H1 (cell line): ENCODE measurements around the gene RBM5. TPM values are rescaled to one million over a fixed set of nuclear protein-coding genes. Genes with fewer than 3 reads are reported as not detected.

Source experiments
- CTCF ChIA-PET: fragments of 300-600 bp; sonication (Branson Sonifier 250); formaldehyde crosslinking; loops from one replicate; lab custom pipeline; 2021; ENCODE audit not compliant: partially characterized antibody; lab: Charles Lee
- POLR2A ChIA-PET: fragments of 300-600 bp; sonication (Branson Sonifier 250); formaldehyde crosslinking; loops from one replicate; lab custom pipeline; 2021; ENCODE audit warnings: inconsistent platforms; ENCODE audit not compliant: partially characterized antibody; lab: Charles Lee
- DNase-seq, 2 experiments: peaks; one replicate each; pipeline versions ENCODE4 v3.0.0 to v3.0.0-alpha.2; 2010 to 2022; ENCODE audit warnings: low spot score in 2 of 2, low read depth in 1 of 2, mixed read lengths in 1 of 2
- FAIRE-seq: peaks from 2 replicates; lab custom pipeline; 2011; peaks lifted over from hg19 to GRCh38; lab: Jason Lieb, UNC
- H2AFZ ChIP-seq: 2 replicates; pipeline ENCODE4 v1.8.1; 2012; ENCODE audit warnings: low read length, inconsistent platforms
- H2AK5ac ChIP-seq: 2 replicates; pipeline ENCODE4 v1.6.1; 2013; ENCODE audit warnings: low read depth, low read length
- H2BK120ac ChIP-seq: replicated peaks from 2 replicates; pipeline ENCODE3; 2013; ENCODE audit warnings: low read depth, low read length, inconsistent platforms
- H2BK12ac ChIP-seq: 2 replicates; pipeline ENCODE4 v1.6.1; 2013; ENCODE audit warnings: low read depth, low read length
- H2BK15ac ChIP-seq: 2 replicates; pipeline ENCODE4 v1.6.1; 2013; ENCODE audit warnings: low read length
- H2BK20ac ChIP-seq: 2 replicates; pipeline ENCODE4 v1.6.1; 2013; ENCODE audit warnings: low read length
- H2BK5ac ChIP-seq: 2 replicates; pipeline ENCODE4 v1.6.1; 2013; ENCODE audit warnings: low read depth, low read length
- H3K14ac ChIP-seq: 2 replicates; pipeline ENCODE4 v1.6.1; 2013; ENCODE audit warnings: inconsistent platforms; ENCODE audit not compliant: insufficient read length
- H3K18ac ChIP-seq: 2 replicates; pipeline ENCODE4 v1.6.1; 2013; ENCODE audit warnings: low read length; ENCODE audit errors: extremely low read depth
- H3K23ac ChIP-seq: 2 replicates; pipeline ENCODE4 v1.6.1; 2013; ENCODE audit warnings: inconsistent platforms; ENCODE audit not compliant: insufficient read length
- H3K23me2 ChIP-seq: 2 replicates; pipeline ENCODE4 v1.6.1; 2013; ENCODE audit warnings: low read depth, low read length
- H3K27ac ChIP-seq: 2 replicates; pipeline ENCODE4 v1.6.1; 2011; ENCODE audit warnings: low read depth, low read length, inconsistent platforms
- H3K27me3 ChIP-seq, 4 experiments: replicated peaks in 1 of 4; 1 replicate in 1 of 4; 2 replicates in 3 of 4; pipeline versions ENCODE4 v1.6.1 to v1.8.1; 2011 to 2013; ENCODE audit warnings: low read length in 3 of 4, mild to moderate bottlenecking in 3 of 4, inconsistent platforms in 2 of 4, mixed read lengths in 2 of 4, moderate library complexity in 1 of 4; ENCODE audit not compliant: control insufficient read depth in 3 of 4, insufficient read depth in 3 of 4; ENCODE audit errors: extremely low read depth in 1 of 4
- H3K36me3 ChIP-seq, 4 experiments: 2 replicates each; pipeline versions ENCODE4 v1.6.1 to v1.8.1; 2011 to 2013; ENCODE audit warnings: mild to moderate bottlenecking in 4 of 4, low read length in 3 of 4, moderate library complexity in 2 of 4, control low read depth in 1 of 4, inconsistent platforms in 1 of 4; ENCODE audit not compliant: insufficient read depth in 4 of 4, control insufficient read depth in 2 of 4
- H3K4ac ChIP-seq: replicated peaks from 2 replicates; pipeline ENCODE3; 2013; ENCODE audit warnings: low read length, low read depth, mixed read lengths, inconsistent platforms; ENCODE audit not compliant: insufficient read length
- H3K4me1 ChIP-seq, 4 experiments: replicated peaks in 1 of 4; 1 replicate in 1 of 4; 2 replicates in 3 of 4; pipeline versions ENCODE4 v1.6.1 to v1.8.1; 2011 to 2013; ENCODE audit warnings: low read length in 3 of 4, inconsistent platforms in 2 of 4, mixed read lengths in 1 of 4; ENCODE audit not compliant: insufficient read depth in 4 of 4, control insufficient read depth in 3 of 4
- H3K4me2 ChIP-seq, 2 experiments: 2 replicates each; pipeline versions ENCODE4 v1.6.1 to v1.8.1; 2011 to 2013; ENCODE audit warnings: low read depth in 2 of 2, low read length in 2 of 2, control low read depth in 1 of 2, inconsistent platforms in 1 of 2, mild to moderate bottlenecking in 1 of 2; ENCODE audit not compliant: insufficient read depth in 1 of 2
- H3K4me3 ChIP-seq, 4 experiments: fragments of 200-600, 300-600 bp in 1 of 4; sonication (generic), shearing (Covaris generic), sonication (Bioruptor Twin) in 1 of 4; 2 replicates each; pipeline versions ENCODE4 v1.5.1 to v1.8.1; 2011 to 2016; ENCODE audit warnings: low read length in 4 of 4, low read depth in 3 of 4, control low read depth in 2 of 4, inconsistent platforms in 2 of 4, mild to moderate bottlenecking in 2 of 4, mixed read lengths in 1 of 4, moderate library complexity in 1 of 4; ENCODE audit not compliant: insufficient read depth in 2 of 4; ENCODE audit errors: extremely low read depth in 1 of 4
- H3K56ac ChIP-seq: replicated peaks from 2 replicates; pipeline ENCODE3; 2013; ENCODE audit warnings: low read depth, mild to moderate bottlenecking, mixed read lengths, low read length, inconsistent platforms; ENCODE audit not compliant: insufficient read length
- H3K79me1 ChIP-seq: 2 replicates; pipeline ENCODE4 v1.6.1; 2013; ENCODE audit warnings: low read depth, low read length, control low read depth
- H3K79me2 ChIP-seq, 2 experiments: 2 replicates each; pipeline versions ENCODE4 v1.6.1 to v1.8.1; 2012 to 2013; ENCODE audit warnings: low read length in 2 of 2, mild to moderate bottlenecking in 2 of 2, inconsistent platforms in 1 of 2; ENCODE audit not compliant: insufficient read depth in 2 of 2, control insufficient read depth in 1 of 2
- H3K9ac ChIP-seq, 4 experiments: replicated peaks in 1 of 4; 1 replicate in 1 of 4; 2 replicates in 3 of 4; pipeline versions ENCODE4 v1.6.1 to v1.8.1; 2011 to 2013; ENCODE audit warnings: low read depth in 3 of 4, low read length in 3 of 4, control low read depth in 2 of 4, mild to moderate bottlenecking in 2 of 4, moderate library complexity in 2 of 4, inconsistent platforms in 1 of 4; ENCODE audit errors: extremely low read depth in 1 of 4
- H3K9me3 ChIP-seq, 2 experiments: 2 replicates each; pipeline versions ENCODE4 v1.6.1 to v1.8.1; 2012 to 2013; ENCODE audit warnings: mild to moderate bottlenecking in 2 of 2, moderate library complexity in 2 of 2, control low read depth in 1 of 2, inconsistent platforms in 1 of 2, low read depth in 1 of 2, low read length in 1 of 2, mixed read lengths in 1 of 2; ENCODE audit not compliant: insufficient read depth in 2 of 2
- H4K20me1 ChIP-seq, 2 experiments: replicated peaks in 1 of 2; 2 replicates each; pipeline versions ENCODE3 to v1.8.1; 2011 to 2013; ENCODE audit warnings: inconsistent platforms in 2 of 2, low read length in 2 of 2, mild to moderate bottlenecking in 1 of 2; ENCODE audit not compliant: insufficient read depth in 2 of 2, control insufficient read depth in 1 of 2
- H4K5ac ChIP-seq: 2 replicates; pipeline ENCODE4 v1.6.1; 2013; ENCODE audit warnings: low read length, low read depth, mixed read lengths, inconsistent platforms; ENCODE audit not compliant: insufficient read length
- H4K8ac ChIP-seq: 2 replicates; pipeline ENCODE4 v1.8.0; 2013; ENCODE audit warnings: mild to moderate bottlenecking, moderate library complexity, low read length, inconsistent platforms; ENCODE audit not compliant: insufficient read depth; ENCODE audit errors: extremely low read depth
- H4K91ac ChIP-seq: replicated peaks from 2 replicates; pipeline ENCODE3; 2013; ENCODE audit warnings: low read length, mixed read lengths, inconsistent platforms; ENCODE audit not compliant: insufficient read length
- FOSL1 ChIP-seq: IDR thresholded peaks from 2 replicates; pipeline ENCODE4 v1.6.1; 2011; ENCODE audit warnings: mild to moderate bottlenecking, low read depth, low read length, moderate library complexity; ENCODE audit not compliant: insufficient read depth
- GABPA ChIP-seq: IDR thresholded peaks from 2 replicates; pipeline ENCODE4 v1.6.1; 2011; ENCODE audit warnings: mild to moderate bottlenecking, low read length, moderate library complexity, borderline replicate concordance; ENCODE audit not compliant: insufficient read depth
- JUND ChIP-seq: IDR thresholded peaks from 2 replicates; pipeline ENCODE4 v1.6.1; 2011; ENCODE audit warnings: mild to moderate bottlenecking, improper control_type of control experiment, low read length
- MAX ChIP-seq: IDR thresholded peaks from 2 replicates; pipeline ENCODE4 v1.6.1; 2012; ENCODE audit warnings: inconsistent platforms
- POU5F1 ChIP-seq: IDR thresholded peaks from 2 replicates; pipeline ENCODE4 v1.6.1; 2011; ENCODE audit warnings: low read depth, mild to moderate bottlenecking, low read length, moderate library complexity
- SAP30 ChIP-seq: fragments of 300-600 bp; sonication (generic); IDR thresholded peaks from 2 replicates; pipeline ENCODE4 v1.7.1; 2012; ENCODE audit warnings: low read length, moderate library complexity, mild to moderate bottlenecking, inconsistent platforms; ENCODE audit not compliant: insufficient read depth, insufficient replicate concordance
- SIRT6 ChIP-seq: IDR thresholded peaks from one replicate; pipeline ENCODE4 v1.7.1; 2012; ENCODE audit warnings: low read length, inconsistent platforms
- SP1 ChIP-seq: IDR thresholded peaks from 2 replicates; pipeline ENCODE4 v1.6.1; 2011; ENCODE audit warnings: low read depth, low read length
- USF2 ChIP-seq: IDR thresholded peaks from 2 replicates; pipeline ENCODE4 v1.6.1; 2011; ENCODE audit warnings: low read length, improper control_type of control experiment
- ZNF274 ChIP-seq: IDR thresholded peaks from 2 replicates; pipeline ENCODE4 v1.7.0; 2012; ENCODE audit warnings: low read length, borderline replicate concordance; ENCODE audit errors: extremely low read depth
- WGBS, 2 experiments: shearing (Covaris generic) in 1 of 2; methylation state at CpG; one replicate each; pipeline versions ENCODE4 v1.1.6 to v1.1.7; 2013 to 2015; ENCODE audit warnings: low lambda C conversion rate in 2 of 2, mixed read lengths in 2 of 2, inconsistent platforms in 1 of 2, low coverage in 1 of 2, missing lambda C conversion rate in 1 of 2; ENCODE audit not compliant: insufficient replicate concordance in 2 of 2, insufficient coverage in 1 of 2, insufficient read length in 1 of 2; ENCODE audit errors: extremely low coverage in 1 of 2, missing lambda C conversion rate in 1 of 2; 5-methylcytosine and 5-hydroxymethylcytosine counted together
- polyA plus RNA-seq, 7 experiments: library from polyadenylated mRNA; depleted of rRNA in 3 of 7; stranded (reverse) in 5 of 7; unstranded in 2 of 7; fragments of >200 nt in 5 of 7; fragments of 200-250 nt in 2 of 7; gene quantifications; 1 replicate in 5 of 7; 2 replicates in 1 of 7; 4 replicates in 1 of 7; pipeline versions ENCODE4 v1.2.1 to v1.2.3, GENCODE V29; 2011 to 2013; ENCODE audit warnings: missing spikeins in 2 of 7, mixed read lengths in 2 of 7
- total RNA-seq: library from RNA; stranded (reverse); fragmentation: NEBNext Ultra II Directional; extraction: Animal tissue kit (Norgen Biotek cat#: 25700); gene quantifications from 2 replicates; pipeline ENCODE4 v1.2.1, GENCODE V29; 2021

Gene RBM5
- total and polyA plus RNA-seq, 2 of the 8 experiments (the other 6 are each of a cell fraction or from before 2014, with no cell fraction given) = 82.7 to 144 TPM

GRCh38 chr3:50168388-50168787 is 79.7 kb downstream of the RBM5 start:
- Histone ChIP-seq H3K27ac (no peak overlapping the region), H3K9ac (no peak overlapping the region), H3K23ac (no peak overlapping the region), H2AK5ac (no peak overlapping the region), H3K23me2 (no peaks in the 10 kb centered on the region), H3K14ac (no peak overlapping the region), H2BK5ac (no peak overlapping the region), H2BK120ac (no peak overlapping the region), H3K79me1 (peaks cover 26% of the 10 kb centered on the region), H2AFZ (no peak overlapping the region), H2BK20ac (no peak overlapping the region), H3K79me2 (peaks cover 0 to 20% of the 10 kb centered on the region in 2 experiments; a peak in 2 of 4 replicates), H3K4ac (no peak overlapping the region), H3K56ac (no peak overlapping the region), H4K5ac (no peak overlapping the region), H4K91ac (no peak overlapping the region), H3K4me3 (no peak overlapping the region), H3K4me2 (no peak overlapping the region), H2BK12ac (no peak overlapping the region), H4K8ac (no peak overlapping the region), H2BK15ac (0 out of 2 replicates have a peak overlapping the region, but pooled peaks have one; percentile 29), H3K27me3 (no peaks in the 10 kb centered on the region), H4K20me1 (peaks cover 6 to 17% of the 10 kb centered on the region in 2 experiments), H3K18ac (no peak overlapping the region), H3K4me1 (peaks cover 0 to 28% (median 20%) of the 10 kb centered on the region in 4 experiments; a peak in 6 of 7 replicates), H3K9me3 (no peaks in the 10 kb centered on the region), H3K36me3 (peaks cover 0 to 3% (median under 1%) of the 10 kb centered on the region in 4 experiments; a peak in 2 of 8 replicates)
- POLR2A ChIA-PET = interaction anchor here (0.6 to 3.0 kb wide), 4 partner anchors 10 to 255 kb away, joined by 3 to 11 read pairs (median 5); no protein-coding TSS in a partner anchor
- FAIRE-seq (no peak), DNase-seq (no peak)
- CTCF ChIA-PET = interaction anchor here (0.6 to 25.0 kb wide), 5 partner anchors 22 to 78 kb away, joined by 3 to 299 read pairs (median 7); partner anchors contain the start of gene GNAT1
- WGBS, 2 experiments = 94% methylated on average over 9 of the region's 9 CpGs; no CpG with 5 or more reads in 1 of the 2 experiments
- TF ChIP-seq SAP30 (no peak), MAX (no peak), SP1 (no peak), JUND (no peak), FOSL1 (no peak), USF2 (no peak), ZNF274 (no peak), GABPA (no peak), SIRT6 (no peak), POU5F1 (no peak)
